HepG2 (cell line): ENCODE data around the gene ZNFX1. TPM values are rescaled to one million over a fixed set of nuclear protein-coding genes. Genes with fewer than 3 reads are reported as not detected.

Experiments
- ARHGAP35 ChIP-seq: sonication (generic); formaldehyde crosslinking; IDR thresholded peaks from 2 replicates; pipeline ENCODE4 v1.9.0; 2022; ENCODE audit warnings: mild to moderate bottlenecking, inconsistent platforms, moderate library complexity, missing genetic modification reagents, borderline replicate concordance
- IRF1 ChIP-seq: sonication (generic); formaldehyde crosslinking; IDR thresholded peaks from 2 replicates; pipeline ENCODE4 v1.4.0; 2020; ENCODE audit warnings: low read depth, mild to moderate bottlenecking, missing genetic modification reagents
- MAX ChIP-seq: IDR thresholded peaks from 2 replicates; pipeline ENCODE4 v1.6.1; 2012; ENCODE audit warnings: inconsistent platforms
- POLR2AphosphoS2 ChIP-seq: IDR thresholded peaks from 2 replicates; pipeline ENCODE4 v1.6.1; 2011; ENCODE audit warnings: low read depth, low read length, improper control_type of control experiment
- SNAPC5 ChIP-seq: sonication (generic); formaldehyde crosslinking; IDR thresholded peaks from 2 replicates; pipeline ENCODE4 v1.8.1; 2023; ENCODE audit warnings: mild to moderate bottlenecking, missing genetic modification reagents, borderline replicate concordance
- TFE3 ChIP-seq: IDR thresholded peaks from 2 replicates; pipeline ENCODE4 v1.6.1; 2016
- ZBTB10 ChIP-seq: sonication (generic); formaldehyde crosslinking; IDR thresholded peaks from 2 replicates; pipeline ENCODE4 v1.4.0; 2020; ENCODE audit warnings: missing genetic modification reagents, borderline replicate concordance
- ZBTB42 ChIP-seq: sonication (generic); formaldehyde crosslinking; IDR thresholded peaks from 2 replicates; pipeline ENCODE4 v1.5.0; 2020; ENCODE audit warnings: mild to moderate bottlenecking, missing genetic modification reagents
- ZNF749 ChIP-seq: sonication (generic); formaldehyde crosslinking; IDR thresholded peaks from 2 replicates; pipeline ENCODE4 v1.8.0; 2022; ENCODE audit warnings: mild to moderate bottlenecking, missing genetic modification reagents, moderate library complexity, borderline replicate concordance
- ZNF776 ChIP-seq: sonication (generic); formaldehyde crosslinking; IDR thresholded peaks from 2 replicates; pipeline ENCODE4 v1.4.0; 2020; ENCODE audit warnings: mild to moderate bottlenecking, missing genetic modification reagents
- polyA plus RNA-seq, 8 experiments: library from polyadenylated mRNA; depleted of rRNA in 3 of 8; stranded (reverse) in 7 of 8; unstranded in 1 of 8; fragments of >200 nt; fragmentation: Illumina TruSeq in 4 of 8; extraction: Trizol in 4 of 8; gene quantifications; 2 replicates each; pipeline versions ENCODE4 v1.2.1 to v1.2.3, GENCODE V29; 2011 to 2016; ENCODE audit warnings: low read depth in 4 of 8, missing spikeins in 1 of 8, mixed read lengths in 1 of 8; ENCODE audit not compliant: insufficient read depth in 1 of 8
- total RNA-seq, 5 experiments: library from RNA; depleted of rRNA; stranded (reverse); fragments of >200 nt; fragmentation: Illumina TruSeq; extraction: Trizol; gene quantifications; 2 replicates each; pipeline ENCODE4 v1.2.3, GENCODE V29; 2016; ENCODE audit warnings: low read depth in 1 of 5

Gene ZNFX1
- total and polyA plus RNA-seq, 2 of the 13 experiments (the other 11 are each of a cell fraction or from before 2014, with no cell fraction given), result 2.9 to 11.1 TPM

- TF ChIP-seq ZBTB10 (CRISPR knock-in tag) (no peak), ZNF749 (no peak), TFE3 (peak; percentile 12; the same call in 1 of the 2 replicates), SNAPC5 (CRISPR knock-in tag) (0 out of 2 replicates have a peak, but pooled peaks have one; percentile 9), ZNF776 (no peak), POLR2AphosphoS2 (0 out of 2 replicates have a peak, but pooled peaks have one; percentile 6), ARHGAP35 (CRISPR knock-in tag) (0 out of 2 replicates have a peak, but pooled peaks have one; percentile 29), MAX (peak; percentile 18; the same call in 1 of the 2 replicates), ZBTB42 (peak; percentile 59; the same call in 1 of the 2 replicates), IRF1 (0 out of 2 replicates have a peak, but pooled peaks have one; percentile 12)
These were observed 2.7 kb upstream of the ZNFX1 start (continued) for GRCh38 chr20:49280463-49281058.
